Neural cell (in vitro differentiated cells): Measurements from ENCODE around the gene TMEM92.

ENCODE experiments used
- EZH2 ChIP-seq: fragments of 200-600, 300-800 bp; shearing (Covaris generic), sonication (generic); IDR thresholded peaks from 2 replicates; pipeline ENCODE4 v1.6.1; 2014; ENCODE audit warnings: antibody characterized with exemption, low read length, borderline replicate concordance, mild to moderate bottlenecking; ENCODE audit not compliant: insufficient read depth, poor library complexity, severe bottlenecking
- POLR2AphosphoS5 ChIP-seq: IDR thresholded peaks from 2 replicates; pipeline ENCODE4 v1.6.1; 2012
- TF ChIP-seq, protein P1 (sequence below): fragments of 450-650 bp; IDR thresholded peaks from 2 replicates; pipeline ENCODE4 v1.5.1; 2014; ENCODE audit warnings: antibody characterized with exemption, mild to moderate bottlenecking, moderate library complexity; ENCODE audit not compliant: poor library complexity, severe bottlenecking

DNA sequence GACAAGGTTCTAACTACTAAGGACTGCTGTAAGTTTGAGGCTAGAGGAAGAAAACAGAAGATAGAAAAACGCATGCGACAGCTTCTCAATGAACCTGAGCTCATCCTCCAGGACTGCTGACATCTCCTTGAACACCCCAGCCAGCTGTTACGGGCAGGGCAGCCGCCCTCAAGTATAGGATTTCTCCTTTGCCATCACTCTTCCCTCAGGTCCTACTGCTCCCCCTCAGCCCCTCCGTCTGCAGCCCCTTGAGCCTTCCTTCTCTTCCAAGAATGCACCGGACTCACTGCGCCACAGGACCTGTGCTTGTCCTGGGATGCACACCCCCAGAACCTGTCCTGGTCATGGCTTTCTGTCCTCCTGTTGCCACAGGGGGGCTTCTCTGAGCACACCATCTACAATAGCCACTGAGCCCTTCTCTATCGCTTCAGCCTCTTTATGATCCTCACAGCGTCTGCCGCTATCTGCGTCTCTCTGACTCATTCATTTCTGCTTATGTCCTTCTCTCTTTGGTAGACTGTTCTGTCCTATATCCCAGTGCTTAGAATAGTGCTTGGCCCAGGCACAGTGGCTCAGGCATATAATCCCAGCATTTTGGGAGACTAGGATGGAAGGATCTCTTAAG lies 56.0 kb downstream of the TMEM92 start:
- TF ChIP-seq, protein P1, sequence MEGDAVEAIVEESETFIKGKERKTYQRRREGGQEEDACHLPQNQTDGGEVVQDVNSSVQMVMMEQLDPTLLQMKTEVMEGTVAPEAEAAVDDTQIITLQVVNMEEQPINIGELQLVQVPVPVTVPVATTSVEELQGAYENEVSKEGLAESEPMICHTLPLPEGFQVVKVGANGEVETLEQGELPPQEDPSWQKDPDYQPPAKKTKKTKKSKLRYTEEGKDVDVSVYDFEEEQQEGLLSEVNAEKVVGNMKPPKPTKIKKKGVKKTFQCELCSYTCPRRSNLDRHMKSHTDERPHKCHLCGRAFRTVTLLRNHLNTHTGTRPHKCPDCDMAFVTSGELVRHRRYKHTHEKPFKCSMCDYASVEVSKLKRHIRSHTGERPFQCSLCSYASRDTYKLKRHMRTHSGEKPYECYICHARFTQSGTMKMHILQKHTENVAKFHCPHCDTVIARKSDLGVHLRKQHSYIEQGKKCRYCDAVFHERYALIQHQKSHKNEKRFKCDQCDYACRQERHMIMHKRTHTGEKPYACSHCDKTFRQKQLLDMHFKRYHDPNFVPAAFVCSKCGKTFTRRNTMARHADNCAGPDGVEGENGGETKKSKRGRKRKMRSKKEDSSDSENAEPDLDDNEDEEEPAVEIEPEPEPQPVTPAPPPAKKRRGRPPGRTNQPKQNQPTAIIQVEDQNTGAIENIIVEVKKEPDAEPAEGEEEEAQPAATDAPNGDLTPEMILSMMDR: no peak
- TF ChIP-seq POLR2AphosphoS5 (no peak), EZH2 (no peak)
